LNCaP clone FGC (cell line): ENCODE results near the gene METTL21C.

Experiments
- DNase-seq: peaks from one replicate; pipeline ENCODE4 v3.0.0-alpha.2; 2011; ENCODE audit warnings: low read depth
- H3K4me3 ChIP-seq: 2 replicates; pipeline ENCODE4 v1.5.1; 2011; ENCODE audit warnings: mild to moderate bottlenecking, low read depth, low read length, control low read depth
- CTCF ChIP-seq: IDR thresholded peaks from 2 replicates; pipeline ENCODE4 v1.5.1; 2012; ENCODE audit warnings: mild to moderate bottlenecking; ENCODE audit not compliant: control insufficient read depth, insufficient read depth; ENCODE audit errors: extremely low read depth

METTL21C gene

GRCh38 chr13:102690883-102691282, 4.0 kb downstream of the METTL21C start:
- no peak for DNase-seq
- no peak overlapping the region for H3K4me3 ChIP-seq
- no peak for TF ChIP-seq CTCF

GRCh38 chr13:102688306-102688973, 6.4 kb downstream of the METTL21C start:
- H3K4me3 ChIP-seq = no peak overlapping the region

GRCh38 chr13:102687520-102687919, 7.3 kb downstream of the METTL21C start:
- no peak for TF ChIP-seq CTCF
- H3K4me3 ChIP-seq = no peak overlapping the region
- DNase-seq = no peak

More at GRCh38 chr13:102688306-102688973, 6.4 kb downstream of the METTL21C start:
- DNase-seq = no peak
- TF ChIP-seq CTCF = no peak

- DNase-seq = no peak
- no peak for TF ChIP-seq CTCF
- no peak overlapping the region for H3K4me3 ChIP-seq
Measured at GRCh38 chr13:102686024-102686423, 8.8 kb downstream of the METTL21C start.

- no peak for DNase-seq
- no peak overlapping the region for H3K4me3 ChIP-seq
- no peak for TF ChIP-seq CTCF
Measured at GRCh38 chr13:102683637-102684036, 11.2 kb downstream of the METTL21C start.

- H3K4me3 ChIP-seq = no peak overlapping the region
- DNase-seq = no peak
- TF ChIP-seq CTCF = no peak
Measured at GRCh38 chr13:102682727-102683126, 12.1 kb downstream of the METTL21C start.

- no peak for TF ChIP-seq CTCF
- H3K4me3 ChIP-seq = no peak overlapping the region
- DNase-seq = no peak
Measured at GRCh38 chr13:102682211-102682610, 12.6 kb downstream of the METTL21C start.
